ENCODE measurements around the gene PHACTR3.

The PHACTR3 gene

GRCh38 chr20:59735917-59736316, 131.6 kb downstream of the PHACTR3 start:
- no peak for DNase-seq (ENCODE audit: low read depth)

- no peak for DNase-seq (ENCODE audit: low read depth)
Measured at GRCh38 chr20:59736366-59736765, 132.0 kb downstream of the PHACTR3 start.

GRCh38 chr20:59737073-59737666, 132.8 kb downstream of the PHACTR3 start:
- DNase-seq (ENCODE audit: low read depth): no peak

GRCh38 chr20:59737816-59738215, 133.5 kb downstream of the PHACTR3 start:
- DNase-seq (ENCODE audit: low read depth): no peak

GRCh38 chr20:59738851-59739250, 134.5 kb downstream of the PHACTR3 start:
- DNase-seq (ENCODE audit: low read depth): no peak

- no peak for DNase-seq (ENCODE audit: low read depth)
Measured at GRCh38 chr20:59740621-59741020, 136.3 kb downstream of the PHACTR3 start.

GRCh38 chr20:59741073-59741472, 136.7 kb downstream of the PHACTR3 start:
- DNase-seq (ENCODE audit: low read depth): no peak

GRCh38 chr20:59742351-59743095, 138.2 kb downstream of the PHACTR3 start:
- no peak for DNase-seq (ENCODE audit: low read depth)

- DNase-seq (ENCODE audit: low read depth): no peak
Measured at GRCh38 chr20:59743308-59743707, 139.0 kb downstream of the PHACTR3 start.

- no peak for DNase-seq (ENCODE audit: low read depth)
Measured at GRCh38 chr20:59743767-59744485, 139.6 kb downstream of the PHACTR3 start.

- DNase-seq (ENCODE audit: low read depth): no peak
Measured at GRCh38 chr20:59744756-59745155, 140.4 kb downstream of the PHACTR3 start.

- no peak for DNase-seq (ENCODE audit: low read depth)
Measured at GRCh38 chr20:59745201-59745600, 140.9 kb downstream of the PHACTR3 start.

GRCh38 chr20:59745716-59746115, 141.4 kb downstream of the PHACTR3 start:
- no peak for DNase-seq (ENCODE audit: low read depth)

GRCh38 chr20:59746155-59746554, 141.8 kb downstream of the PHACTR3 start:
- DNase-seq (ENCODE audit: low read depth): no peak

- DNase-seq (ENCODE audit: low read depth): no peak
Measured at GRCh38 chr20:59747671-59748515, 143.6 kb downstream of the PHACTR3 start.

GRCh38 chr20:59748619-59749191, 144.4 kb downstream of the PHACTR3 start:
- no peak for DNase-seq (ENCODE audit: low read depth)

GRCh38 chr20:59749301-59749700, 145.0 kb downstream of the PHACTR3 start:
- DNase-seq (ENCODE audit: low read depth): no peak

GRCh38 chr20:59750209-59750840, 146.0 kb downstream of the PHACTR3 start:
- no peak for DNase-seq (ENCODE audit: low read depth)

- no peak for DNase-seq (ENCODE audit: low read depth)
Measured at GRCh38 chr20:59751075-59751711, 146.9 kb downstream of the PHACTR3 start.

GRCh38 chr20:59752101-59752586, 147.8 kb downstream of the PHACTR3 start:
- DNase-seq (ENCODE audit: low read depth): no peak

Measured in stimulated activated CD8-positive, alpha-beta memory T cell treated with anti-CD3 and anti-CD28 coated beads, Interleukin-15, amount 100 ng/mL, for 1 hour (primary cell).